HG02763 (cell line): Measurements from ENCODE around the gene R3HDM1.

Source experiments
- ATAC-seq: cut with Tn5 transposase; IDR thresholded peaks from one replicate; pipeline ENCODE4 v1.9.1; 2021; ENCODE audit warnings: mild to moderate bottlenecking, moderate library complexity; ENCODE audit not compliant: unreplicated experiment

R3HDM1 gene

GRCh38 chr2:135773917-135774316 lies 242.6 kb downstream of the R3HDM1 start:
- no peak for ATAC-seq
